HFFc6 (cell line): ENCODE data around the gene MRPS16. TPM values are rescaled to one million over a fixed set of nuclear protein-coding genes. Genes with fewer than 3 reads are reported as not detected.
A peak's percentile ranks its signal among the peaks of the same experiment; 100 is the strongest.

Experiments
- DNase-seq: peaks from one replicate; pipeline ENCODE4 v3.0.0-alpha.2; 2018
- H3K27ac Mint-ChIP-seq: 2 replicates; pipeline ENCODE4 v1.8.0; 2020; ENCODE audit warnings: mild to moderate bottlenecking, mixed read lengths
- H3K27me3 Mint-ChIP-seq: 2 replicates; pipeline ENCODE4 v1.8.0; 2021; ENCODE audit warnings: mild to moderate bottlenecking, moderate library complexity, mixed read lengths; ENCODE audit not compliant: insufficient read depth
- H3K36me3 Mint-ChIP-seq: 2 replicates; pipeline ENCODE4 v1.8.0; 2021; ENCODE audit warnings: low read depth, mixed read lengths
- H3K4me1 Mint-ChIP-seq: 2 replicates; pipeline ENCODE4 v1.8.0; 2020; ENCODE audit warnings: low read depth, mixed read lengths
- H3K4me3 Mint-ChIP-seq: 2 replicates; pipeline ENCODE4 v1.8.0; 2020; ENCODE audit warnings: mild to moderate bottlenecking, moderate library complexity, mixed read lengths
- H3K9me3 Mint-ChIP-seq: 2 replicates; pipeline ENCODE4 v1.8.0; 2020; ENCODE audit warnings: mild to moderate bottlenecking, mixed read lengths
- CTCF ChIP-seq: fragments of 200-600 bp; sonication (generic); IDR thresholded peaks from 2 replicates; pipeline ENCODE4 v1.5.0; 2021; ENCODE audit warnings: antibody characterized with exemption, mild to moderate bottlenecking
- total RNA-seq, 6 experiments: library from RNA; stranded (reverse); fragmentation: NEBNext Ultra II Directional; extraction: Animal tissue kit (Norgen Biotek cat#: 25700); gene quantifications; 2 replicates in 1 of 6; 3 replicates in 5 of 6; pipeline ENCODE4 v1.2.3, GENCODE V29; 2021

Gene MRPS16
- total RNA-seq, 6 experiments from 2014 or later: 100 to 140 (median 116) TPM

DNA sequence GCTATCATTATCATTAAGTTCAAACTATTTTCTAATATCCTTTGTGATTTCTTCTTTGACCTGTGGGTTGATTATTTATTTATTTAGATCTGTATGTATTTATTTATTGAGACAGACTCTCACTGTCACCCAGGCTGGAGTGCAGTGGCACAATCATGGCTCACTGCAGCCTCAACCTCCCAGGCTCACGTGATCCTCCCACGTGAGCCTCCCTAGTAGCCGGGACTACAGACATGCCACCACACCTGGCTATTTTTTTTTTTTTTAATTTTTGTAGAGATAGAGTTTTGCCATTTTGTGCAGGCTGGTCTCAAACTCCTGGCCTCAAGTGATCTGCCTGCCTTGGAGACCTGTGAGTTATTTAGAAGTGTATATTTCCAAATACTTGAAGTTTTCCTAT lies 28.7 kb upstream of the MRPS16 start:
- Mint-ChIP-seq H3K27me3 (peaks cover 11% of the 10 kb centered on the region), H3K27ac (no peak overlapping the region), H3K4me1 (peaks cover 6% of the 10 kb centered on the region), H3K36me3 (no peaks in the 10 kb centered on the region), H3K4me3 (no peak overlapping the region), H3K9me3 (no peaks in the 10 kb centered on the region)
- TF ChIP-seq CTCF: no peak
- DNase-seq: no peak

GRCh38 chr10:73264423-73264822 lies 12.0 kb upstream of the MRPS16 start:
- Mint-ChIP-seq H3K27ac (no peak overlapping the region), H3K27me3 (peaks cover 15% of the 10 kb centered on the region; the same call in 1 of the 2 replicates), H3K9me3 (peaks cover under 1% of the 10 kb centered on the region; the same call in 1 of the 2 replicates), H3K4me1 (peaks cover 33% of the 10 kb centered on the region), H3K36me3 (no peaks in the 10 kb centered on the region), H3K4me3 (no peak overlapping the region)
- DNase-seq: no peak
- no peak for TF ChIP-seq CTCF

DNA sequence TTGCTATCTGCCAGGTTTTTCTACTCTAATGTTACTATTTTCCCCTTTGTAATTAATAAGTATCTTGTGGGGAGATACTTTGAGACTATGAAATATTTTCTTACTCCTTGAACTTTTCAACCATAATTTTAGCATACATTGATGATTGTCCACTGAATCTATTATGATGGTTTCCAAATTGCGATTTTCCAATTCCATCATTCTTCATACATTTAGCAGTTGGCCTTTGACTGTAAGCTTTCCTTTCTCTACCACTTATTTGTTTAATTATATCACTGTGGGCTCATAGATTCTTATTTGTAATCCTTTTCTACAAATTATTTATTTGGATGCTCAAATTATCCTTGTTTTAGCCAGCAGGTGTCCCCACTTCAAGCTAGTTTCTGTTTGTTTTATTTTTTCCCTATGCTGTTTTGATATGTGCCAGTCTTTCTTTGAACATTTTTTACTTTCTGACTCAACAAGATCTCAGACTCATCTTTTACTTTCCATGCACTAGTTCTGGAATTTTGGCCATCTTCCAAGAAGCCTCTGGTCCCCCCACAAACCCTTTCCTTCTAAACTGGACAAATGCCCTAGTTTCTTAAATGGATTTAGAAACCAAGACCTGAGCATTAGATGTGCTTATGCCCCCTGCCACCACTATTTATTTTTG lies 11.4 kb upstream of the MRPS16 start:
- TF ChIP-seq CTCF: peak; percentile 85
- DNase-seq: peak; percentile 37
- Mint-ChIP-seq H3K4me1 (peaks cover 33% of the 10 kb centered on the region), H3K4me3 (no peak overlapping the region), H3K36me3 (peaks cover 6% of the 10 kb centered on the region; the same call in 1 of the 2 replicates), H3K9me3 (peaks cover 6% of the 10 kb centered on the region), H3K27ac (no peak overlapping the region), H3K27me3 (peaks cover 9% of the 10 kb centered on the region; the same call in 1 of the 2 replicates)

- peaks cover 11% of the 10 kb centered on the region for H3K9me3 Mint-ChIP-seq
- peaks cover 5% of the 10 kb centered on the region; the same call in 1 of the 2 replicates for H3K27me3 Mint-ChIP-seq
- DNase-seq: no peak
- no peak overlapping the region for H3K27ac Mint-ChIP-seq
- peaks cover 33% of the 10 kb centered on the region for H3K4me1 Mint-ChIP-seq
- TF ChIP-seq CTCF: no peak
- H3K4me3 Mint-ChIP-seq: no peak overlapping the region
- H3K36me3 Mint-ChIP-seq: peaks cover 11% of the 10 kb centered on the region; the same call in 1 of the 2 replicates
These were observed 10.6 kb upstream of the MRPS16 start for GRCh38 chr10:73262880-73263555.

DNA sequence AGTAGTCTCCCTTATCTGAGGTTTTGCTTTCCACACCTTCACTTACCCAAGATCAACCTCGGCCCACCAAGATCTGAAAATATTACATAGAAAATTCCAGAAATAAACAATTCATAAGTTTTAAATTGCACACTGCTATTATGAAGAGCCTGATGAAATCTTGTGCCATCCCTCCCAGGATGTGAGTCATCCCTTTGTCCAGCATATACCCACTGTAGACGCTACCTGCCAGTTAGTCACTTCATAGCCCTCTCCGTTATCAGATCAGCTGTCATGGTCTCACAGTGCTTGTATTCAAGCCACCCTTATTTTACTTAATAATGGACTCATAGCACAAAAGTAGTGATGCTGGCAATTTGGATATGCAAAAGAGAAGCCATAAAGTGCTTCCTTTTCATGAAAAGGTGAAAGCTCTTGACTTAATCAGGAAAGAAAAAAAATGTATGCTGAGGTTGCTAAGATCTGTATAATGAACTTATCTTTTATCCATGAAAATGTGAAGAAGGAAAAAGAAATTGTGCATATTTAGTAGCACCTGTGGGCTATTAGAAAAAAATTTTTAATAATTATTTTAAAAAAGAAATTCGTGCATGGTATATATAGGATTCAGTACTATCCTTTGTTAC lies 9.8 kb upstream of the MRPS16 start:
- H3K4me3 Mint-ChIP-seq: peak overlapping the region; percentile 40; the same call in 1 of the 2 replicates
- peak; percentile 71 for DNase-seq
- peaks cover 33% of the 10 kb centered on the region for H3K4me1 Mint-ChIP-seq
- TF ChIP-seq CTCF: no peak
- peaks cover 11% of the 10 kb centered on the region for H3K9me3 Mint-ChIP-seq
- peaks cover 11% of the 10 kb centered on the region; the same call in 1 of the 2 replicates for H3K36me3 Mint-ChIP-seq
- H3K27me3 Mint-ChIP-seq: peaks cover 1% of the 10 kb centered on the region
- H3K27ac Mint-ChIP-seq: peak overlapping the region; percentile 63
